GM21825 (cell line): ENCODE results near the gene TRAT1.
"Not testable (repeated sequence)": the region's sequence is repeated elsewhere in the genome, so short reads cannot be mapped to it uniquely, and the experiment has no call there.

Experiments
- ATAC-seq: cut with Tn5 transposase; IDR thresholded peaks from one replicate; pipeline ENCODE4 v1.9.1; 2021; ENCODE audit warnings: mild to moderate bottlenecking, moderate library complexity; ENCODE audit not compliant: unreplicated experiment

Gene TRAT1

GRCh38 chr3:108822123-108822897, at the start of gene TRAT1:
Gene TRAT1, plus strand, starts transcription at chr3:108822786. Its CDS starts 142 bp downstream, at chr3:108822928.
- ATAC-seq: no peak

- no peak for ATAC-seq
These were observed 46.9 kb upstream of the TRAT1 start for GRCh38 chr3:108775649-108776048.

- ATAC-seq: no peak
These were observed 43.1 kb upstream of the TRAT1 start for GRCh38 chr3:108779496-108779895.

- no peak for ATAC-seq
These were observed 42.4 kb upstream of the TRAT1 start for GRCh38 chr3:108780235-108780634.

- ATAC-seq: no peak
These were observed 31.1 kb upstream of the TRAT1 start for GRCh38 chr3:108791473-108791872.

- ATAC-seq: no peak
These were observed 18.1 kb upstream of the TRAT1 start for GRCh38 chr3:108804437-108804836.

- ATAC-seq: no peak
These were observed 17.6 kb upstream of the TRAT1 start for GRCh38 chr3:108804966-108805365.

- ATAC-seq: no peak
These were observed 16.3 kb upstream of the TRAT1 start for GRCh38 chr3:108806316-108806715.

GRCh38 chr3:108818404-108818803, 4.2 kb upstream of the TRAT1 start:
- no peak for ATAC-seq

GRCh38 chr3:108820586-108820985, 2.0 kb upstream of the TRAT1 start:
- ATAC-seq: no peak

- ATAC-seq: no peak
These were observed 641 bp downstream of the TRAT1 start for GRCh38 chr3:108823227-108823626.

- not testable (repeated sequence) for ATAC-seq
These were observed 1.2 kb downstream of the TRAT1 start for GRCh38 chr3:108823803-108824202.

GRCh38 chr3:108826309-108827187, 4.0 kb downstream of the TRAT1 start:
- no peak for ATAC-seq

GRCh38 chr3:108830381-108830780, 7.8 kb downstream of the TRAT1 start:
- ATAC-seq: no peak

- ATAC-seq: no peak
These were observed 8.5 kb downstream of the TRAT1 start for GRCh38 chr3:108830991-108831614.

- ATAC-seq: no peak
These were observed 11.0 kb downstream of the TRAT1 start for GRCh38 chr3:108833611-108834010.

- ATAC-seq: no peak
These were observed 12.0 kb downstream of the TRAT1 start for GRCh38 chr3:108834551-108834950.

GRCh38 chr3:108835101-108835500, 12.5 kb downstream of the TRAT1 start:
- no peak for ATAC-seq

GRCh38 chr3:108838436-108838835, 15.8 kb downstream of the TRAT1 start:
- ATAC-seq: no peak

- no peak for ATAC-seq
These were observed 23.2 kb downstream of the TRAT1 start for GRCh38 chr3:108845709-108846293.

- no peak for ATAC-seq
These were observed 24.6 kb downstream of the TRAT1 start for GRCh38 chr3:108847187-108847586.
